Sigmoid colon (tissue), 4 donors: ENCODE data around the gene KCNJ6.

Source experiments
- CTCF ChIP-seq, 4 experiments: fragments of 450-650 bp in 3 of 4; fragments of 200-600 bp in 1 of 4; IDR thresholded peaks; one replicate each; pipeline ENCODE4 v1.5.1; 2016 to 2019; ENCODE audit warnings: antibody characterized with exemption in 4 of 4, mild to moderate bottlenecking in 3 of 4, moderate library complexity in 2 of 4
- EP300 ChIP-seq, 4 donors: sonication (generic); formaldehyde crosslinking; IDR thresholded peaks; one replicate each; pipeline ENCODE4 v1.6.1; 2017; ENCODE audit warnings: antibody characterized with exemption in 4 of 4

- no peak for TF ChIP-seq CTCF (IDR thresholded peaks at IDR 0.05)
- no peak for TF ChIP-seq EP300 (IDR thresholded peaks at IDR 0.05)
Measured at GRCh38 chr21:37686991-37687810, 229.1 kb downstream of the KCNJ6 start.
